ENCODE results near the gene TFCP2L1.

The TFCP2L1 gene

GRCh38 chr2:121236101-121236640, 48.8 kb downstream of the TFCP2L1 start:
- Histone ChIP-seq H3K4me1 (ENCODE audit: control insufficient read depth, insufficient read depth, low read length) (no peaks in the 10 kb centered on the region), H3K27ac (ENCODE audit: extremely low read depth, low read depth, low read length) (no peak overlapping the region), H3K9me3 (ENCODE audit: control insufficient read depth, insufficient read depth, low read depth, low read length) (no peaks in the 10 kb centered on the region), H3K36me3 (ENCODE audit: control insufficient read depth in 2 of 2, insufficient read depth in 1 of 2, low read length in 2 of 2) (peaks cover 0 to 64% of the 10 kb centered on the region in 2 experiments; a peak in 2 of 3 replicates), H3K4me3 (ENCODE audit: low read depth, low read length) (no peak overlapping the region)
- TF ChIP-seq, protein P1, sequence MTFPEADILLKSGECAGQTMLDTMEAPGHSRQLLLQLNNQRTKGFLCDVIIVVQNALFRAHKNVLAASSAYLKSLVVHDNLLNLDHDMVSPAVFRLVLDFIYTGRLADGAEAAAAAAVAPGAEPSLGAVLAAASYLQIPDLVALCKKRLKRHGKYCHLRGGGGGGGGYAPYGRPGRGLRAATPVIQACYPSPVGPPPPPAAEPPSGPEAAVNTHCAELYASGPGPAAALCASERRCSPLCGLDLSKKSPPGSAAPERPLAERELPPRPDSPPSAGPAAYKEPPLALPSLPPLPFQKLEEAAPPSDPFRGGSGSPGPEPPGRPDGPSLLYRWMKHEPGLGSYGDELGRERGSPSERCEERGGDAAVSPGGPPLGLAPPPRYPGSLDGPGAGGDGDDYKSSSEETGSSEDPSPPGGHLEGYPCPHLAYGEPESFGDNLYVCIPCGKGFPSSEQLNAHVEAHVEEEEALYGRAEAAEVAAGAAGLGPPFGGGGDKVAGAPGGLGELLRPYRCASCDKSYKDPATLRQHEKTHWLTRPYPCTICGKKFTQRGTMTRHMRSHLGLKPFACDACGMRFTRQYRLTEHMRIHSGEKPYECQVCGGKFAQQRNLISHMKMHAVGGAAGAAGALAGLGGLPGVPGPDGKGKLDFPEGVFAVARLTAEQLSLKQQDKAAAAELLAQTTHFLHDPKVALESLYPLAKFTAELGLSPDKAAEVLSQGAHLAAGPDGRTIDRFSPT (tag by site-specific recombination; IDR thresholded peaks at IDR 0.05), result no peak
- TF ChIP-seq ZNF792 (tag by site-specific recombination; IDR thresholded peaks at IDR 0.05), result no peak
- TF ChIP-seq, protein P2, sequence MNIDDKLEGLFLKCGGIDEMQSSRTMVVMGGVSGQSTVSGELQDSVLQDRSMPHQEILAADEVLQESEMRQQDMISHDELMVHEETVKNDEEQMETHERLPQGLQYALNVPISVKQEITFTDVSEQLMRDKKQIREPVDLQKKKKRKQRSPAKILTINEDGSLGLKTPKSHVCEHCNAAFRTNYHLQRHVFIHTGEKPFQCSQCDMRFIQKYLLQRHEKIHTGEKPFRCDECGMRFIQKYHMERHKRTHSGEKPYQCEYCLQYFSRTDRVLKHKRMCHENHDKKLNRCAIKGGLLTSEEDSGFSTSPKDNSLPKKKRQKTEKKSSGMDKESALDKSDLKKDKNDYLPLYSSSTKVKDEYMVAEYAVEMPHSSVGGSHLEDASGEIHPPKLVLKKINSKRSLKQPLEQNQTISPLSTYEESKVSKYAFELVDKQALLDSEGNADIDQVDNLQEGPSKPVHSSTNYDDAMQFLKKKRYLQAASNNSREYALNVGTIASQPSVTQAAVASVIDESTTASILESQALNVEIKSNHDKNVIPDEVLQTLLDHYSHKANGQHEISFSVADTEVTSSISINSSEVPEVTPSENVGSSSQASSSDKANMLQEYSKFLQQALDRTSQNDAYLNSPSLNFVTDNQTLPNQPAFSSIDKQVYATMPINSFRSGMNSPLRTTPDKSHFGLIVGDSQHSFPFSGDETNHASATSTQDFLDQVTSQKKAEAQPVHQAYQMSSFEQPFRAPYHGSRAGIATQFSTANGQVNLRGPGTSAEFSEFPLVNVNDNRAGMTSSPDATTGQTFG (tag by site-specific recombination; IDR thresholded peaks at IDR 0.05; ENCODE audit: borderline replicate concordance), result no peak
- no peak for TF ChIP-seq ZNF677 (tag by site-specific recombination; IDR thresholded peaks at IDR 0.05)
- TF ChIP-seq ZNF350 (tag by site-specific recombination; IDR thresholded peaks at IDR 0.05), result no peak
- POLR2A ChIA-PET, result no interaction called here
- CTCF ChIA-PET, result no interaction called here

GRCh38 chr2:121235542-121235941, 49.5 kb downstream of the TFCP2L1 start:
- Histone ChIP-seq H3K4me3 (ENCODE audit: low read depth, low read length) (no peak overlapping the region), H3K27ac (ENCODE audit: extremely low read depth, low read depth, low read length) (no peak overlapping the region), H3K4me1 (ENCODE audit: control insufficient read depth, insufficient read depth, low read length) (no peaks in the 10 kb centered on the region), H3K36me3 (ENCODE audit: control insufficient read depth in 2 of 2, insufficient read depth in 1 of 2, low read length in 2 of 2) (peaks cover 0 to 62% of the 10 kb centered on the region in 2 experiments; a peak in 2 of 3 replicates), H3K9me3 (ENCODE audit: control insufficient read depth, insufficient read depth, low read depth, low read length) (no peaks in the 10 kb centered on the region)
- ChIA-PET POLR2A (no interaction called here), CTCF (no interaction called here)
- no peak for TF ChIP-seq ZBTB17 (tag by site-specific recombination; IDR thresholded peaks at IDR 0.05)
- 0 out of 2 replicates have a peak, but pooled peaks have one; percentile 23 for TF ChIP-seq ZNF362 (tag by site-specific recombination; IDR thresholded peaks at IDR 0.05)

DNA sequence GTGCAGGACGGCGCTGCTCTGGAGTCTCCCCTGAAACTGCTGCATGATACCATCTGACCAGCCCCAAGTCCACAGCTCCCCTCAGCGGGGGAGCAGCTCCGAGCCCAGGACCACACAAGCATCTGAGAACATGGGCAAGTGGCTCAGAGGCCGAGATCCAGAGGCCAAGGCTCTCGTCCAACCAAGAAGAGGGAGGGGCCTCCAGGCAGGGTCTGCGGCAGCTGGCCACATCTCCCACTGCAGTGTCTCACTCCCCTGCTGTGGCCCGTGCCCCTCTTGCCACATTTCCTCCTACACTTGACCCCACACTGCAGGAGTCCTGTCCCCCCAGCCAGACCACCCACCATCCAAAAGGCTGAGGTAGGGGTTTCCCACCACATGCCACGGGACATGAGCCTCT, 50.2 kb downstream of the TFCP2L1 start:
- H3K36me3 ChIP-seq (ENCODE audit: control insufficient read depth in 2 of 2, insufficient read depth in 1 of 2, low read length in 2 of 2), result peaks cover 0 to 56% of the 10 kb centered on the region in 2 experiments; a peak in 2 of 3 replicates
- ChIA-PET CTCF (no interaction called here), POLR2A (no interaction called here)
- H3K4me1 ChIP-seq (ENCODE audit: control insufficient read depth, insufficient read depth, low read length), result no peaks in the 10 kb centered on the region
- no peak overlapping the region for H3K4me3 ChIP-seq (ENCODE audit: low read depth, low read length)
- H3K9me3 ChIP-seq (ENCODE audit: control insufficient read depth, insufficient read depth, low read depth, low read length), result no peaks in the 10 kb centered on the region
- no peak overlapping the region for H3K27ac ChIP-seq (ENCODE audit: extremely low read depth, low read depth, low read length)
- TF ChIP-seq ZNF704 (tag by site-specific recombination; IDR thresholded peaks at IDR 0.05), result no peak
- TF ChIP-seq, protein P3, sequence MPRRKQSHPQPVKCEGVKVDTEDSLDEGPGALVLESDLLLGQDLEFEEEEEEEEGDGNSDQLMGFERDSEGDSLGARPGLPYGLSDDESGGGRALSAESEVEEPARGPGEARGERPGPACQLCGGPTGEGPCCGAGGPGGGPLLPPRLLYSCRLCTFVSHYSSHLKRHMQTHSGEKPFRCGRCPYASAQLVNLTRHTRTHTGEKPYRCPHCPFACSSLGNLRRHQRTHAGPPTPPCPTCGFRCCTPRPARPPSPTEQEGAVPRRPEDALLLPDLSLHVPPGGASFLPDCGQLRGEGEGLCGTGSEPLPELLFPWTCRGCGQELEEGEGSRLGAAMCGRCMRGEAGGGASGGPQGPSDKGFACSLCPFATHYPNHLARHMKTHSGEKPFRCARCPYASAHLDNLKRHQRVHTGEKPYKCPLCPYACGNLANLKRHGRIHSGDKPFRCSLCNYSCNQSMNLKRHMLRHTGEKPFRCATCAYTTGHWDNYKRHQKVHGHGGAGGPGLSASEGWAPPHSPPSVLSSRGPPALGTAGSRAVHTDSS (tag by site-specific recombination; IDR thresholded peaks at IDR 0.05), result no peak
- no peak for TF ChIP-seq OSR2 (tag by site-specific recombination; IDR thresholded peaks at IDR 0.05)
- TF ChIP-seq KLF10 (tag by site-specific recombination; IDR thresholded peaks at IDR 0.05), result no peak
- TF ChIP-seq SETDB1 (IDR thresholded peaks at IDR 0.05; ENCODE audit: insufficient read length, low read length), result no peak
- no peak for TF ChIP-seq ZNF248 (tag by site-specific recombination; IDR thresholded peaks at IDR 0.05)
- no peak for TF ChIP-seq ZNF10 (tag by site-specific recombination; IDR thresholded peaks at IDR 0.05)
- TF ChIP-seq KLF7 (tag by site-specific recombination; IDR thresholded peaks at IDR 0.05; ENCODE audit: borderline replicate concordance), result no peak
- no peak for TF ChIP-seq SP2 (tag by site-specific recombination; IDR thresholded peaks at IDR 0.05)
- no peak for TF ChIP-seq ZNF530 (tag by site-specific recombination; IDR thresholded peaks at IDR 0.05; ENCODE audit: low read depth)
- TF ChIP-seq HOXD13 (CRISPR knock-in tag; IDR thresholded peaks at IDR 0.05; ENCODE audit: borderline replicate concordance), result no peak
- TF ChIP-seq ZNF645 (tag by site-specific recombination; IDR thresholded peaks at IDR 0.05), result no peak
- no peak for TF ChIP-seq ZNF174 (tag by site-specific recombination; IDR thresholded peaks at IDR 0.05)
- TF ChIP-seq ZFP69B (tag by site-specific recombination; IDR thresholded peaks at IDR 0.05), result no peak
- no peak for TF ChIP-seq ZBTB21 (tag by site-specific recombination; IDR thresholded peaks at IDR 0.05)
- no peak for TF ChIP-seq ZNF654 (tag by site-specific recombination; IDR thresholded peaks at IDR 0.05; ENCODE audit: low read depth)
